Left forelimb (tissue), 1 donor: Measurements from ENCODE around the gene IL1F10.

Experiments
- DNase-seq: peaks from one replicate; pipeline ENCODE4 v3.0.0-alpha.2; 2018; ENCODE audit warnings: low spot score

The IL1F10 gene

GRCh38 chr2:113112871-113113270 is 45.1 kb downstream of the IL1F10 start:
- no peak for DNase-seq

GRCh38 chr2:113113807-113114206 is 46.0 kb downstream of the IL1F10 start:
- no peak for DNase-seq

- DNase-seq: no peak
Measured at GRCh38 chr2:113114224-113114945, 46.6 kb downstream of the IL1F10 start.

GRCh38 chr2:113114996-113115395 is 47.2 kb downstream of the IL1F10 start:
- no peak for DNase-seq

- DNase-seq: no peak
Measured at GRCh38 chr2:113116100-113116958, 48.6 kb downstream of the IL1F10 start.

GRCh38 chr2:113117541-113118262 is 49.9 kb downstream of the IL1F10 start:
- no peak for DNase-seq

GRCh38 chr2:113118263-113118657 is 50.5 kb downstream of the IL1F10 start:
- no peak for DNase-seq

- DNase-seq: no peak
Measured at GRCh38 chr2:113119111-113119510, 51.3 kb downstream of the IL1F10 start.

GRCh38 chr2:113120861-113121260 is 53.1 kb downstream of the IL1F10 start:
- DNase-seq: no peak

GRCh38 chr2:113122364-113122763 is 54.6 kb downstream of the IL1F10 start:
- no peak for DNase-seq

- no peak for DNase-seq
Measured at GRCh38 chr2:113123726-113124125, 56.0 kb downstream of the IL1F10 start.

GRCh38 chr2:113124181-113124961 is 56.6 kb downstream of the IL1F10 start:
- DNase-seq: no peak
